Adipocyte (in vitro differentiated cells): ENCODE results near the gene CDK4.
A peak's percentile ranks its signal among the peaks of the same experiment; 100 is the strongest.

Experiments used
- DNase-seq: peaks from one replicate; pipeline ENCODE4 v3.0.0-alpha.2; 2015; ENCODE audit warnings: low read depth
- H3K27me3 ChIP-seq: replicated peaks from 2 replicates; pipeline ENCODE4 v1.7.0; 2013; ENCODE audit warnings: mild to moderate bottlenecking, low read length, moderate library complexity; ENCODE audit not compliant: control insufficient read depth, insufficient read depth
- H3K36me3 ChIP-seq: 2 replicates; pipeline ENCODE4 v1.7.0; 2013; ENCODE audit warnings: low read length, mild to moderate bottlenecking, moderate library complexity; ENCODE audit not compliant: control insufficient read depth, insufficient read depth, severe bottlenecking
- H3K4me1 ChIP-seq: 2 replicates; pipeline ENCODE4 v1.7.0; 2013; ENCODE audit warnings: mild to moderate bottlenecking, low read length, moderate library complexity; ENCODE audit not compliant: control insufficient read depth, insufficient read depth
- H3K4me3 ChIP-seq: 2 replicates; pipeline ENCODE4 v1.7.0; 2013; ENCODE audit warnings: mild to moderate bottlenecking, low read length, moderate library complexity
- H3K9ac ChIP-seq: 2 replicates; pipeline ENCODE4 v1.7.0; 2013; ENCODE audit warnings: mild to moderate bottlenecking, low read length, moderate library complexity
- H3K9me3 ChIP-seq: 2 replicates; pipeline ENCODE4 v1.7.0; 2013; ENCODE audit warnings: mild to moderate bottlenecking, low read length, moderate library complexity; ENCODE audit not compliant: control insufficient read depth

Gene CDK4

GRCh38 chr12:57735952-57736740 is 16.0 kb downstream of the CDK4 start:
- H3K9me3 ChIP-seq, result no peaks in the 10 kb centered on the region
- peaks cover 66% of the 10 kb centered on the region for H3K27me3 ChIP-seq
- DNase-seq, result peak; percentile 62
- H3K4me1 ChIP-seq, result no peaks in the 10 kb centered on the region
- no peak overlapping the region for H3K4me3 ChIP-seq
- no peak overlapping the region for H3K9ac ChIP-seq
- H3K36me3 ChIP-seq, result no peaks in the 10 kb centered on the region

GRCh38 chr12:57735198-57735855 is 16.8 kb downstream of the CDK4 start:
- Histone ChIP-seq H3K27me3 (peaks cover 66% of the 10 kb centered on the region), H3K4me1 (no peaks in the 10 kb centered on the region), H3K9me3 (no peaks in the 10 kb centered on the region), H3K9ac (no peak overlapping the region), H3K36me3 (no peaks in the 10 kb centered on the region), H3K4me3 (no peak overlapping the region)
- no peak for DNase-seq

- H3K9ac ChIP-seq, result no peak overlapping the region
- no peaks in the 10 kb centered on the region for H3K36me3 ChIP-seq
- H3K9me3 ChIP-seq, result no peaks in the 10 kb centered on the region
- H3K4me1 ChIP-seq, result no peaks in the 10 kb centered on the region
- H3K27me3 ChIP-seq, result peaks cover 60% of the 10 kb centered on the region
- no peak overlapping the region for H3K4me3 ChIP-seq
- no peak for DNase-seq
Observed at GRCh38 chr12:57734591-57734990, 17.5 kb downstream of the CDK4 start.

GRCh38 chr12:57733928-57734327 is 18.2 kb downstream of the CDK4 start:
- Histone ChIP-seq H3K9me3 (no peaks in the 10 kb centered on the region), H3K27me3 (peaks cover 53% of the 10 kb centered on the region), H3K4me3 (no peak overlapping the region), H3K36me3 (no peaks in the 10 kb centered on the region), H3K9ac (no peak overlapping the region), H3K4me1 (no peaks in the 10 kb centered on the region)
- no peak for DNase-seq

GRCh38 chr12:57732726-57733593 is 19.1 kb downstream of the CDK4 start:
- Histone ChIP-seq H3K9ac (no peak overlapping the region), H3K4me3 (no peak overlapping the region), H3K4me1 (no peaks in the 10 kb centered on the region), H3K9me3 (no peaks in the 10 kb centered on the region), H3K27me3 (peaks cover 52% of the 10 kb centered on the region), H3K36me3 (no peaks in the 10 kb centered on the region)
- no peak for DNase-seq

GRCh38 chr12:57732270-57732669 is 19.8 kb downstream of the CDK4 start:
- Histone ChIP-seq H3K27me3 (peaks cover 52% of the 10 kb centered on the region), H3K4me3 (no peak overlapping the region), H3K4me1 (no peaks in the 10 kb centered on the region), H3K9me3 (no peaks in the 10 kb centered on the region), H3K36me3 (no peaks in the 10 kb centered on the region), H3K9ac (no peak overlapping the region)
- DNase-seq, result no peak

- peaks cover 2% of the 10 kb centered on the region for H3K4me1 ChIP-seq
- H3K9ac ChIP-seq, result no peak overlapping the region
- no peaks in the 10 kb centered on the region for H3K9me3 ChIP-seq
- H3K36me3 ChIP-seq, result no peaks in the 10 kb centered on the region
- peaks cover 44% of the 10 kb centered on the region for H3K27me3 ChIP-seq
- no peak overlapping the region for H3K4me3 ChIP-seq
- DNase-seq, result no peak
Observed at GRCh38 chr12:57731411-57732080, 20.6 kb downstream of the CDK4 start.

- Histone ChIP-seq H3K27me3 (peaks cover 34% of the 10 kb centered on the region), H3K4me3 (no peak overlapping the region), H3K9me3 (no peaks in the 10 kb centered on the region), H3K4me1 (peaks cover 6% of the 10 kb centered on the region), H3K36me3 (no peaks in the 10 kb centered on the region), H3K9ac (no peak overlapping the region)
- DNase-seq, result no peak
Observed at GRCh38 chr12:57730336-57731067, 21.6 kb downstream of the CDK4 start.

- H3K4me1 ChIP-seq, result peaks cover 6% of the 10 kb centered on the region
- H3K27me3 ChIP-seq, result peaks cover 25% of the 10 kb centered on the region
- no peak overlapping the region for H3K4me3 ChIP-seq
- no peak overlapping the region for H3K9ac ChIP-seq
- no peaks in the 10 kb centered on the region for H3K36me3 ChIP-seq
- no peak for DNase-seq
- no peaks in the 10 kb centered on the region for H3K9me3 ChIP-seq
Observed at GRCh38 chr12:57729321-57729844, 22.7 kb downstream of the CDK4 start.

- Histone ChIP-seq H3K9ac (no peak overlapping the region), H3K9me3 (no peaks in the 10 kb centered on the region), H3K36me3 (no peaks in the 10 kb centered on the region), H3K4me3 (no peak overlapping the region), H3K4me1 (peaks cover 6% of the 10 kb centered on the region), H3K27me3 (peaks cover 19% of the 10 kb centered on the region)
- DNase-seq, result no peak
Observed at GRCh38 chr12:57727758-57728395, 24.2 kb downstream of the CDK4 start.
